Smooth muscle cell (in vitro differentiated cells): ENCODE data around the gene KIAA0930. TPM values are rescaled to one million over a fixed set of nuclear protein-coding genes. Genes with fewer than 3 reads are reported as not detected.

ENCODE experiments used
- DNase-seq: peaks from one replicate; lab custom pipeline; 2025; ENCODE audit not compliant: unreplicated experiment; lab: John Stamatoyannopoulos, UW
- H2AFZ ChIP-seq: fragments of 200-600 bp; sonication (generic); 2 replicates; pipeline ENCODE4 v1.6.0; 2016; ENCODE audit warnings: antibody characterized with exemption, low read depth, mild to moderate bottlenecking
- H3F3A ChIP-seq: fragments of 200-600 bp; sonication (generic); 2 replicates; pipeline ENCODE4 v1.6.0; 2017; ENCODE audit warnings: antibody characterized with exemption, low read depth
- H3K27ac ChIP-seq: fragments of 200-600 bp; sonication (generic); 2 replicates; pipeline ENCODE4 v1.5.1; 2016; ENCODE audit warnings: low read depth, mild to moderate bottlenecking
- H3K27me3 ChIP-seq: fragments of 200-600 bp; sonication (generic); 2 replicates; pipeline ENCODE4 v1.6.1; 2016; ENCODE audit warnings: low read depth, mild to moderate bottlenecking
- H3K36me3 ChIP-seq: fragments of 200-600 bp; sonication (generic); 2 replicates; pipeline ENCODE4 v1.5.1; 2016; ENCODE audit warnings: low read depth
- H3K4me1 ChIP-seq: fragments of 200-600 bp; sonication (generic); 2 replicates; pipeline ENCODE4 v1.5.1; 2016; ENCODE audit warnings: low read depth
- H3K4me2 ChIP-seq: fragments of 200-600 bp; sonication (generic); 2 replicates; pipeline ENCODE4 v1.6.0; 2016; ENCODE audit warnings: mild to moderate bottlenecking
- H3K4me3 ChIP-seq: fragments of 200-600 bp; sonication (generic); 2 replicates; pipeline ENCODE4 v1.5.1; 2016; ENCODE audit warnings: mild to moderate bottlenecking
- H3K79me2 ChIP-seq: fragments of 200-600 bp; sonication (generic); 2 replicates; pipeline ENCODE4 v1.6.0; 2016; ENCODE audit warnings: low read depth, mild to moderate bottlenecking
- H3K9ac ChIP-seq: fragments of 200-600 bp; sonication (generic); 2 replicates; pipeline ENCODE4 v1.6.0; 2016; ENCODE audit warnings: low read depth
- H3K9me3 ChIP-seq: fragments of 200-600 bp; sonication (generic); replicated peaks from 2 replicates; pipeline ENCODE4 v1.5.1; 2016; ENCODE audit warnings: low read depth
- H4K20me1 ChIP-seq: fragments of 200-600 bp; sonication (generic); 2 replicates; pipeline ENCODE4 v1.6.0; 2016; ENCODE audit warnings: low read depth
- WGBS: methylation state at CpG from one replicate; pipeline ENCODE4 v1.1.7; 2016; ENCODE audit warnings: low lambda C conversion rate; 5-methylcytosine and 5-hydroxymethylcytosine counted together
- polyA plus RNA-seq: library from polyadenylated mRNA; unstranded; fragments of >200 nt; fragmentation: Nextera tagmentation; extraction: Ambion mirVana; gene quantifications from 2 replicates; pipeline ENCODE4 v1.2.1, GENCODE V29; 2016
- total RNA-seq: library from RNA; depleted of rRNA; stranded (reverse); fragments of >200 nt; gene quantifications from 2 replicates; pipeline ENCODE4 v1.2.3, GENCODE V29; 2014
- TF ChIP-seq, protein P1 (sequence below): fragments of 200-600 bp; sonication (generic); IDR thresholded peaks from 2 replicates; pipeline ENCODE4 v1.5.1; 2017; ENCODE audit warnings: borderline replicate concordance, mild to moderate bottlenecking, antibody characterized with exemption; ENCODE audit not compliant: insufficient read depth, poor library complexity, severe bottlenecking

Gene KIAA0930
- total and polyA plus RNA-seq, 2 experiments from 2014 or later = 37.6 to 44.8 TPM

DNA sequence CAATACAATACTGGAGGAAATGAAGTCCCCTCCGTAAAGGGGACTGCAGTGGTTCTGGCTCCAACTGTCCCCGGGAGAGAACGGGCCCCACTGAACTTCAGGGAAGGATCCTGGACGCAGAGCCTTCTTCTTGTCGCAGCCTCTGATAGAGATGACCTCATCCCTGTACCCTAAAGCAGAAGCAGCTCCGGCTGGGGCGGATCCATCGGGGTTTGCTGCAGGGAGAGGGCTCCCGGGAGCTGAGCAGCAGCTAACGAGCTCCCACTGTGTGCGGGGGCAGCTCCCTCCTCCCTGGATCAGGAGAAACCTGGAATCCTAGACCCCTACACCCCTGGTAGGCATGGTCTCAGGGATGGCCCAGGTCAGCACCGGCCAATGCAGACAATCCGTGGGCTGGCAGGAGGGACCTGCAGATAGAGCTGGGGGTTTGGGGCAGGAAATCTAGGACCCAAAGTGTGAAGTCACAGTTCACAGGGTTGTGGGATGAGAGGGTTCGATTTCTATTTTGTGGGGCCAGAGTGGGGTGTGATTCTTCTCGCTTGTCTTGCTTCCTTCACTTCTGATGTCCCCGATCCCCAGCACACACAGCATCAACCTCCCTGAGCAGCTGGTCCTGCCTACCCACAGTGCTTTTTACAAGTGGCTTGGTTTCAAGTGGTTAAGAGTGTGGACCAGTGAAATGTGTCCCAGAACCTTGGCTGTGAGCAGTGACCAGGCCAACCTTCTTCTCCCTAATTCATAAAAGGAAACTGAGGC is 12.9 kb downstream of the KIAA0930 start:
- Histone ChIP-seq H3K4me2 (no peak overlapping the region), H3K27me3 (no peaks in the 10 kb centered on the region), H3K4me3 (no peak overlapping the region), H3K27ac (no peak overlapping the region), H3K79me2 (peaks cover 27% of the 10 kb centered on the region), H3K4me1 (no peaks in the 10 kb centered on the region), H3K9me3 (no peaks in the 10 kb centered on the region), H2AFZ (no peak overlapping the region), H3F3A (no peaks in the 10 kb centered on the region), H3K36me3 (no peaks in the 10 kb centered on the region), H3K9ac (no peak overlapping the region), H4K20me1 (peaks cover 67% of the 10 kb centered on the region)
- DNase-seq = no peak
- TF ChIP-seq, protein P1, sequence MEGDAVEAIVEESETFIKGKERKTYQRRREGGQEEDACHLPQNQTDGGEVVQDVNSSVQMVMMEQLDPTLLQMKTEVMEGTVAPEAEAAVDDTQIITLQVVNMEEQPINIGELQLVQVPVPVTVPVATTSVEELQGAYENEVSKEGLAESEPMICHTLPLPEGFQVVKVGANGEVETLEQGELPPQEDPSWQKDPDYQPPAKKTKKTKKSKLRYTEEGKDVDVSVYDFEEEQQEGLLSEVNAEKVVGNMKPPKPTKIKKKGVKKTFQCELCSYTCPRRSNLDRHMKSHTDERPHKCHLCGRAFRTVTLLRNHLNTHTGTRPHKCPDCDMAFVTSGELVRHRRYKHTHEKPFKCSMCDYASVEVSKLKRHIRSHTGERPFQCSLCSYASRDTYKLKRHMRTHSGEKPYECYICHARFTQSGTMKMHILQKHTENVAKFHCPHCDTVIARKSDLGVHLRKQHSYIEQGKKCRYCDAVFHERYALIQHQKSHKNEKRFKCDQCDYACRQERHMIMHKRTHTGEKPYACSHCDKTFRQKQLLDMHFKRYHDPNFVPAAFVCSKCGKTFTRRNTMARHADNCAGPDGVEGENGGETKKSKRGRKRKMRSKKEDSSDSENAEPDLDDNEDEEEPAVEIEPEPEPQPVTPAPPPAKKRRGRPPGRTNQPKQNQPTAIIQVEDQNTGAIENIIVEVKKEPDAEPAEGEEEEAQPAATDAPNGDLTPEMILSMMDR = no peak
- 84% methylated on average over 16 of the region's 16 CpGs for WGBS

DNA sequence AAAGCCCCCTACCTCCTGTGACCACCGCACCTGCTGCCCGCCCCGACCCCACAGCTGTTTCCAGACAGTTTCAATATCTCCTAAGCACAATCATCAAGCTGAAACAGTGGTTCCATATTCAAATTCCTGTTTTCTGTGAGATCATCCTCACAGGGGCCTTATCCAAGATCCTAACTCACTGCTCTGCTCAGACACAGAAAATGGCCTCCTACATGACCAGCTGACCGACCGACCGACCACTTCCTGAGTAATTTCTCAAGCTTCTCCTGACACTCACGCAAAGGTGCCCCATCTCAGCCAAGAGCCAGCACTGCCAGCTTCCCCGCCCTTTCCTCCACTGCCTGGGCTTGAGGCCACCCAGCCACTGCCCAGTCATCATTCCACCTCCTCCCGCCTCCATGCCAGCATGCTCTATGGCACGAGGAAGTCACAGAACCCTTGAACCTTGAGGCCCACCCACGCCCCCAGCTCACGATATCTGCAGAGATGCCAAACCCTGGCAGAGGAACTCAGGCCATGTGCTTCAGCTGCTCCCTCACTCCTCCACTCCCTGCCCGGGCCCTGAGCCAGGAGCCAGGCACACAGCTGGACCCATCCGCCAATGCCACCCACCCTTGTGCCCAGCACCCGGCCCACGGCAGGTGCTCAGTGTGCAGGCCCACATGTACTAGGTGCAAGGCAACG is 14.0 kb downstream of the KIAA0930 start:
- Histone ChIP-seq H3K27ac (no peak overlapping the region), H3K4me2 (no peak overlapping the region)
- WGBS = 91% methylated on average over 17 of the region's 17 CpGs

DNA sequence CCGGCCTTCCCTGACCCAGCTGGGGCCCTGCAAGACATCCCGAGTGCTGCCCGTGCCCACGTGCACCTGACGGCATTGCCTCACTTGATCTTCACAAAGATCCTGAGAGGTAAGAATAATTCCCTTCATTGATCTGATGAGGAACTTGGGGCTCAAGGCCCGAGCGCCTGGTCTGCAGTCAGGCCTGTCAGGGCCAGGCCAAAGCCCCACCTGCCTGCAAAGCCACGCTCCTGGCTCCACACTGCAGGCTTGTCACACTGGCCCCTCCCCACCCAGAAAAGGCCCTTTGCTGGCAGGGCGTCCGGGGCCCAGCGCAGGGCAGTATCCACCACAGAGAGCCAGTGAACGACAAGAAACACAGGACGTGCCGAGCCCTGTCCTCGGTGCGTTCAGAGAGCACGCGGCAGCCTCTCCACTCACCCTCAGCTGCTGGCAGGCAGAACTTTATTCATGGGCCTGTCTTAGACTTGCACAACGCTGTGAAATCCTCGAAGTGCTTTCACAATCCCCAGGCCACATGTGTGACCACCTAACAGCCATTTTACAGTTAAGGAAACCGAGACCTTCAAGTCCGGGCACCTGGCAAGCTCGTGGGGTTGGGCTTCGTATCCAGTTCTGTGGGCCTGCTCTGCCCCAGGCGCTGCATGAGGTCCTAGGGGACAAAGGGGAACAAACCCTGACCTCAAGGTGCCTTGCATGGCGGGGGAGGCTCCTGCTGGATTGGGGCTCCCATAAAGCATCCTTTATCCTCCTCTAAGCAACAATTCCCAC is 14.8 kb downstream of the KIAA0930 start:
- H2AFZ ChIP-seq = no peak overlapping the region
- peaks cover 38% of the 10 kb centered on the region for H3K79me2 ChIP-seq
- no peak overlapping the region for H3K4me2 ChIP-seq
- H4K20me1 ChIP-seq = peaks cover 78% of the 10 kb centered on the region
- no peak overlapping the region for H3K9ac ChIP-seq
- H3K4me3 ChIP-seq = no peak overlapping the region
- 79% methylated on average over 24 of the region's 26 CpGs for WGBS
- no peak overlapping the region for H3K27ac ChIP-seq
- DNase-seq = no peak
- H3K4me1 ChIP-seq = no peaks in the 10 kb centered on the region
- no peaks in the 10 kb centered on the region for H3K36me3 ChIP-seq
- no peaks in the 10 kb centered on the region for H3K9me3 ChIP-seq
- no peaks in the 10 kb centered on the region for H3K27me3 ChIP-seq
- TF ChIP-seq, protein P1 = no peak
- H3F3A ChIP-seq = no peaks in the 10 kb centered on the region

More for the DNA sequence above, 14.0 kb downstream of the KIAA0930 start:
- H3K27me3 ChIP-seq = no peaks in the 10 kb centered on the region
- no peak overlapping the region for H3K4me3 ChIP-seq
- H3F3A ChIP-seq = no peaks in the 10 kb centered on the region
- no peak overlapping the region for H2AFZ ChIP-seq
- H3K36me3 ChIP-seq = no peaks in the 10 kb centered on the region
- H3K79me2 ChIP-seq = peaks cover 30% of the 10 kb centered on the region
- DNase-seq = no peak
- H4K20me1 ChIP-seq = peaks cover 71% of the 10 kb centered on the region
- H3K4me1 ChIP-seq = no peaks in the 10 kb centered on the region
- no peak overlapping the region for H3K9ac ChIP-seq
- H3K9me3 ChIP-seq = no peaks in the 10 kb centered on the region
- TF ChIP-seq, protein P1 = no peak
